ENCODE data around the gene TOM1.

TOM1 gene

GRCh38 chr22:35299673-35300499 lies at the start of gene TOM1:
Gene TOM1 (plus strand): TSS chr22:35299894. CDS start chr22:35299929, 35 bp downstream.
- peak; percentile 96 for DNase-seq (ENCODE audit: low read depth)

DNA sequence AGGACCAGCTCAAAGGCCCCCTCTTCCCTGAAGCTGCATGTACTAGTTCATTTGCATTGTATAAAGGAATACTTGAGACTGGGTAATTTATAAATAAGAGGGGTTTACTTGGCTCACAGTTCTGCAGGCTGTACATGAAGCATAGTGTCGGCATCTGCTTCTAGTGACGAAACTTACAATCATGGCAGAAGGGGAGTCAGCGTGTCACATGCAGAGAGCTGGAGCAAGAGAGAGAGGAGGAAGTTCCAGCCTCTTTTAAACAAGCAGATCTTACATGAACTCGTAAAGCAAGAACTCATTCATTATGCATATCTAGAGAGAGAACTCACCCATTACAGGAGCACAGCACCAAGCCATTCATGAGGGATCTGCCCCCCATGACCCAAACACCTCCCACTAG lies 49.5 kb upstream of the TOM1 start:
- no peak for DNase-seq (ENCODE audit: low read depth)

DNA sequence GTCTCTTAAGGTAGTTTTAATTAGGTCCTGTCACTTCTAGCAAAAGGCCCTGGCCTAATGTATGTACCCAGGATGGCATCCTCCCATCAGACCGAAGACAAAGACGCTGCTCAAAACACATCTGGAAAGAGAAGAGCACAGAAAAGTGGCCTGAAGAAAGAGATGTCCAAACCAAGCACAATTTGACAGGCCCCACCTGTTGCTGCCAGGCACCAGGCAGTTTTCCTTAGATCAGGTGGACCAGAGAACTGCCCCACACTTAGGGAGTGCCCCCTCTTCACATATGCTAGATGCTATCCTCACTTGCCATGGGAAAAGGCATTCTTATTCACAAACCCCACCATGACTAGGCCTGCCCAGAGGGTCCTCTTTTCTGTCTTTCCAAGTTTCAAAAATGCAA lies 45.7 kb upstream of the TOM1 start:
- DNase-seq (ENCODE audit: low read depth) = no peak

DNA sequence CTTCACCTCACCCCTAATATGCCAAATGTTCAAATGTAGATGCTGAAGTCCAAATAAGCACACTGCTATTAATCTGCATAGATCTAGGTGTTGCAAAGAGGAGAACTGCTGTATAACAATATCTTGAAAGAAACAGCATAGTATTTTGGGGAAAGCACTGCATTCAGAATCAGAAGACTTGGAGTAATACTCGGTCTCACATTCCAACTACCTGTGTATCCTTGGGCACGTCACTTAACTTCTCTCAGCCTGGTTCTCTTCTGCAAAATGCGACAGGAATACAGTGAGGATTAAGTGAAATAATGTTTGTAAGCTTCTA lies 42.7 kb upstream of the TOM1 start:
- DNase-seq (ENCODE audit: low read depth) = no peak

GRCh38 chr22:35257321-35258190 lies 42.1 kb upstream of the TOM1 start, which contains the start of gene HMGXB4:
Gene HMGXB4 (plus strand): TSS chr22:35257493. CDS start chr22:35262391, 4,898 bp downstream.
- DNase-seq (ENCODE audit: low read depth) = peak; percentile 78

GRCh38 chr22:35258191-35258988 lies 41.3 kb upstream of the TOM1 start:
- no peak for DNase-seq (ENCODE audit: low read depth)

DNA sequence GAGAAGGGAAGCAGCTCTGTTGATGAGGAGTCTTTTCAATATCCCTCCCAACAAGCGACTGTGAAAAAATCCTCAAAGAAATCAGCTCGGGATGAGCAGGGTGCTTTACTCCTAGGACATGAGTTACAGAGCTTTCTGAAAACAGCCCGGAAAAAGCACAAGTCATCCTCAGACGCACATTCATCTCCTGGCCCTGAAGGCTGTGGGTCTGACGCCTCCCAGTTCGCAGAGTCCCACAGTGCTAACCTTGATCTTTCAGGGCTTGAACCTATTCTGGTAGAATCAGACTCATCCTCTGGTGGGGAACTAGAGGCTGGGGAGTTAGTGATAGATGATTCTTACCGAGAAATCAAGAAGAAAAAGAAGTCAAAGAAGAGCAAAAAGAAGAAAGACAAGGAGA lies 34.7 kb upstream of the TOM1 start:
- no peak for DNase-seq (ENCODE audit: low read depth)

- no peak for DNase-seq (ENCODE audit: low read depth)
These were observed 33.4 kb upstream of the TOM1 start for GRCh38 chr22:35266277-35266676.

GRCh38 chr22:35269630-35270029 lies 30.1 kb upstream of the TOM1 start:
- no peak for DNase-seq (ENCODE audit: low read depth)

GRCh38 chr22:35274154-35274871 lies 25.4 kb upstream of the TOM1 start:
- no peak for DNase-seq (ENCODE audit: low read depth)

DNA sequence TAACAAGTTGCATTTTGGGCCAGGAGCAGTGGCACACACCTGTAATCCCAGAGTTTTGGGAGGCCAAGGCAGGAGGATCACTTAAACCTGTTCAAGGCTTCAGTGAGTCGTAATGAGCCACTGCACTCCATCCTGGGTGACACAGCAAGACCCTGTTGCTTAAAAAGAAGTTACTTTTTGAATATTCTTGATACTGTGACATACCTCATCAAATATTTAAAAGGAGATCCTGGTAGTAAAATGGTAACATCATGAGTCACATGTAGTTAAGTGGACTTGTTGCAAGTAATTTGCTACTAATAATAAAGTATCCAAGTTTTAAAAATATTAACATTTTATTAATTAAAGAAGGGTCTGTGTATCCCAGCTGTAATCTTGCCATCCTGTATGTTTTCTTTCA lies 24.1 kb upstream of the TOM1 start:
- no peak for DNase-seq (ENCODE audit: low read depth)

- no peak for DNase-seq (ENCODE audit: low read depth)
These were observed 23.7 kb upstream of the TOM1 start for GRCh38 chr22:35276019-35276418.

- no peak for DNase-seq (ENCODE audit: low read depth)
These were observed 11.6 kb upstream of the TOM1 start for GRCh38 chr22:35288116-35288515.

GRCh38 chr22:35292786-35293185 lies 6.9 kb upstream of the TOM1 start:
- DNase-seq (ENCODE audit: low read depth) = no peak

- no peak for DNase-seq (ENCODE audit: low read depth)
These were observed 3.6 kb upstream of the TOM1 start for GRCh38 chr22:35296051-35296450.

DNA sequence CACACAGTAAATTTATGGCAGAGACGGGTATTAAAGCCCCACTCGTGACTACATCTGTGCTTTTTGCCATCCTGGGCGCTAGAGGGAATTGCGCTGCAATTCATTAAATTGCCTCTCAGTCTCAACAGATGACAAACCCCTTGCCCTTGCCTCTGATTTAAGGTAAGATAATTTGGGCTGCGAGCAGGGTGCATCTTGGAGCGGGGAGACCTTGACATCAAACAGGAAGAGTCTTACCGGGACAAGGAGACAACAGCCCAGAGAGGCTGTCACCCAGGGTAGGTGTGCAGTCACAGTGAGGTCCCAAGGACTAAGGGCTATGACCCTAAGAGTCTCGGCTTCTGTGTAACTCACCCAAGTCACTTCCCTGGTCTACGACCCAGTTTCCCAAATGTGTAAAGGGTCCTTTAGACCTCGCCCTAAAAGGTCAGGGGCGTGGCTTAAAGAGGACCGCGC lies 449 bp upstream of the TOM1 start:
- DNase-seq (ENCODE audit: low read depth) = no peak

- no peak for DNase-seq (ENCODE audit: low read depth)
These were observed 1.7 kb downstream of the TOM1 start for GRCh38 chr22:35301372-35301874.

DNA sequence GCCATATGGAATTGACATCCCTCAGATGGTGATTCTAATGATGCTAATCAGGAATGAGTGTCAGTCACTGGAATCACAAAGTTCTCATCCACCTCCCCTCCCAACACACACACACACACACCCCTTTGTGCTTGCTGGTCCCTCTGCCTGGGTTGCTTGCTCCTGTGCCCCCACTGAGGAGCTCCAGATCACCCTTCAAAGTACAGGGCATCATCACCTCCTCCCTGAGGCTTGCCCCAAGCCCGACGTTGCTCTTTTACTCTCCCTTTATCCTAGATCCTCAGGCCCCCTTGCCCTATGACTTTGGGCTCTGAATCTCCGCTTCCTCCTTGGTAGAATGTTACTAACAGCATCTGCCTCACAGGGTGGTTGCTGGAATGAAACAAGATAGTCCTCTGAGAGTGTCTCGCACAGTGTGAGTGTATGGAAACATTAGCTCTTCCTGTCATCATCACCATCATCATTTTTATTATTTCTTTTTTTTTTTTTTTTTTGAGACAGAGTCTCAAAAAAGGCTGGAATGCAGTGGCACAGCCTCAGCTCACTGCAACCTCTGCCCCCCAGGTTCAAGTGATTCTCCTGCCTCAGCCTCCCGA lies 3.4 kb downstream of the TOM1 start:
- DNase-seq (ENCODE audit: low read depth) = no peak

- no peak for DNase-seq (ENCODE audit: low read depth)
These were observed 5.9 kb downstream of the TOM1 start for GRCh38 chr22:35305525-35306070.

- DNase-seq (ENCODE audit: low read depth) = no peak
These were observed 6.8 kb downstream of the TOM1 start for GRCh38 chr22:35306350-35306967.

Data from T-helper 22 cell (primary cell).